ENCODE data around the gene XXYLT1. TPM values are rescaled to one million over a fixed set of nuclear protein-coding genes. Genes with fewer than 3 reads are reported as not detected.
A peak's percentile ranks its signal among the peaks of the same experiment; 100 is the strongest.

XXYLT1 gene
- total RNA-seq, 1 experiment from 2014 or later: 53.9 TPM

DNA sequence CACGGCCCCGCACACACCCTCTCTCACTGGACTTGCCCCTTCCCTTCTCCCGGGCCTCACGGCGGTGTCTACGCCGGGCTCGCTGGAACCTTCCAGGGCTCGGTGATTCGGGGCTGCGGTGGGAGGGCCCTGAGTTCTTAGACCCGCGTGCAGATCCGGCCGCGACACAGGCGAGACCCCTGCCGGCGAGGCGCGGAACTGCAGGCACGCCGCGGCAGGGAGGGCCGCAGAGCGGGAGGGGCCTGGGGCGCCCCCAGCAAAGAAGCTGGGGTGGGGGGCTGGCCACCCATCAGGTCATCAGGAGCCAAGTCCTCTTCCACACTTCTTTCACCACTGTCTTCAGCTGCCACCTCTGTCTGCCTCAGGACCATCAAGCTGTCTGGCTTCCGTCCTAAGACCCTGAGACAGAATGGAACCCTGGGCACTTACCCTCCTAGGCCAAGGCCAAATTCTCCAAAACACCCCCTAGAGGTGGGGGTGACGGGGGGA, 164.5 kb downstream of the XXYLT1 start:
- peak; percentile 78 for DNase-seq (ENCODE audit: low spot score)
- ChIA-PET CTCF (interaction anchor here (0.6 to 1.5 kb wide), 6 partner anchors 28 to 435 kb away, joined by 3 to 6 read pairs (median 4); no protein-coding TSS in a partner anchor), POLR2A (ENCODE audit: low non-redundant PET) (no interaction called here)
- Histone ChIP-seq H3K9me3 (ENCODE audit: low read depth, low read length, poor library complexity, severe bottlenecking) (no peaks in the 10 kb centered on the region), H3K36me3 (ENCODE audit: insufficient read depth, low read length, poor library complexity, severe bottlenecking) (no peaks in the 10 kb centered on the region), H3K27me3 (replicated peaks; ENCODE audit: insufficient read depth, low read depth, low read length, poor library complexity) (no peaks in the 10 kb centered on the region), H3K27ac (ENCODE audit: low read depth, low read length, poor library complexity, severe bottlenecking) (no peak overlapping the region), H3K4me3 (ENCODE audit: low read depth, low read length, poor library complexity, severe bottlenecking) (no peak overlapping the region), H3K4me1 (ENCODE audit: insufficient read depth, low read length, poor library complexity, severe bottlenecking) (peaks cover 49% of the 10 kb centered on the region)
- BruUV-seq (replicated peaks): no TSS peak
- intact Hi-C loops (cut with micrococcal nuclease; ENCODE audit: unreplicated experiment): loop anchor here (1.0 to 10.0 kb wide), 3 partner anchors 232 to 424 kb away; no protein-coding TSS in a partner anchor
- TF ChIP-seq CTCF (conservative IDR thresholded peaks at IDR 0.05; ENCODE audit: low read depth, low read length) (peak; percentile 98), EZH2 (IDR thresholded peaks at IDR 0.05; ENCODE audit: borderline replicate concordance, low read depth, low read length, poor library complexity, severe bottlenecking) (no peak)

DNA sequence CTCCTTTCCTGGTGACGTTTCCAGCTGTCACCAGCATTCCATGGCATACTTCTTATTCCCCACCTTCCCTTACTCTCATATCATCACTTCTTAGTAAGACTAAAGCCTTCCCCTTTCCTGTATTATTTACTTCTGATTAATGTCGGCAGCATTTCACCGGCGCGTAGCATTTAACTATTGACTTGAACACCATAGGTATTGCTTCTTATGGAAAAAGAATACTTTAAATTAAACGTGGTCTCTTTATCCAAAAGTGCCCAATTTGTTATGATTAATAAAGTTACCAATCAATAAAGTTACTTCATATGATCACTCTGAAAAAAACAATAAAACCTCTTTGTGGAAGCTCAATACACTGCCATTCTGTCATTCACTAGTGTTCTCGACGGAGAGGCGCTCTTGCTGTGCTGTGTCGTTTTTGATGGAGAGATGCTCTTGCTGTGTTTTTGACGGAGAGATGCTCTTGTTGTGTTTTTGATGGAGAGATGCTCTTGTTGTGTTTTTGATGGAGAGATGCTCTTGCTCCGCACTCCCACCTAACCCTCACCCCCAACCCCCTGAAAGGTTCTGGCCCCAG, 165.0 kb downstream of the XXYLT1 start:
- H3K27me3 ChIP-seq (replicated peaks; ENCODE audit: insufficient read depth, low read depth, low read length, poor library complexity): no peaks in the 10 kb centered on the region
- no peak for TF ChIP-seq CTCF (conservative IDR thresholded peaks at IDR 0.05; ENCODE audit: low read depth, low read length)
- no peak for TF ChIP-seq EZH2 (IDR thresholded peaks at IDR 0.05; ENCODE audit: borderline replicate concordance, low read depth, low read length, poor library complexity, severe bottlenecking)
- no peaks in the 10 kb centered on the region for H3K36me3 ChIP-seq (ENCODE audit: insufficient read depth, low read length, poor library complexity, severe bottlenecking)
- peaks cover 55% of the 10 kb centered on the region for H3K4me1 ChIP-seq (ENCODE audit: insufficient read depth, low read length, poor library complexity, severe bottlenecking)
- peak overlapping the region; percentile 85 for H3K27ac ChIP-seq (ENCODE audit: low read depth, low read length, poor library complexity, severe bottlenecking)
- TSS peak; percentile 51 for BruUV-seq (replicated peaks)
- CTCF ChIA-PET: interaction anchor here (0.7 to 1.5 kb wide), 3 partner anchors 27 to 423 kb away, joined by 3 to 6 read pairs (median 5); no protein-coding TSS in a partner anchor
- intact Hi-C loops (cut with micrococcal nuclease; ENCODE audit: unreplicated experiment): loop anchor here (1.0 to 10.0 kb wide), 3 partner anchors 231 to 424 kb away; no protein-coding TSS in a partner anchor
- no peaks in the 10 kb centered on the region for H3K9me3 ChIP-seq (ENCODE audit: low read depth, low read length, poor library complexity, severe bottlenecking)
- DNase-seq (ENCODE audit: low spot score): no peak
- H3K4me3 ChIP-seq (ENCODE audit: low read depth, low read length, poor library complexity, severe bottlenecking): no peak overlapping the region
- POLR2A ChIA-PET (ENCODE audit: low non-redundant PET): no interaction called here

- TF ChIP-seq EZH2 (IDR thresholded peaks at IDR 0.05; ENCODE audit: borderline replicate concordance, low read depth, low read length, poor library complexity, severe bottlenecking) (no peak), CTCF (conservative IDR thresholded peaks at IDR 0.05; ENCODE audit: low read depth, low read length) (no peak)
- DNase-seq (ENCODE audit: low spot score): no peak
- ChIA-PET CTCF (no interaction called here), POLR2A (ENCODE audit: low non-redundant PET) (no interaction called here)
- Histone ChIP-seq H3K36me3 (ENCODE audit: insufficient read depth, low read length, poor library complexity, severe bottlenecking) (no peaks in the 10 kb centered on the region), H3K27me3 (replicated peaks; ENCODE audit: insufficient read depth, low read depth, low read length, poor library complexity) (no peaks in the 10 kb centered on the region), H3K27ac (ENCODE audit: low read depth, low read length, poor library complexity, severe bottlenecking) (peak overlapping the region; percentile 85), H3K9me3 (ENCODE audit: low read depth, low read length, poor library complexity, severe bottlenecking) (no peaks in the 10 kb centered on the region), H3K4me1 (ENCODE audit: insufficient read depth, low read length, poor library complexity, severe bottlenecking) (peaks cover 60% of the 10 kb centered on the region), H3K4me3 (ENCODE audit: low read depth, low read length, poor library complexity, severe bottlenecking) (no peak overlapping the region)
- BruUV-seq (replicated peaks): no TSS peak
- intact Hi-C loops (cut with micrococcal nuclease; ENCODE audit: unreplicated experiment): loop anchor here (10.0 kb wide), 1 partner anchor 231 kb away; no protein-coding TSS in a partner anchor
Observed at GRCh38 chr3:195105389-195105788, 165.6 kb downstream of the XXYLT1 start.
